ENCODE measurements around the gene EIF3D.

The EIF3D gene

GRCh38 chr22:36497910-36498665, 30.9 kb downstream of the EIF3D start:
- H3K4me3 ChIP-seq (ENCODE audit: low read depth in 1 of 2, low read length in 2 of 2), result no peak overlapping the region
- no peaks in the 10 kb centered on the region for H3K9me3 ChIP-seq (ENCODE audit: low read length)
- H3K27me3 ChIP-seq (ENCODE audit: control insufficient read depth in 1 of 2, insufficient read depth in 2 of 2, low read length in 2 of 2), result no peaks in the 10 kb centered on the region
- H3K36me3 ChIP-seq (ENCODE audit: insufficient read depth, low read length), result no peaks in the 10 kb centered on the region
- no peak overlapping the region for H3K9ac ChIP-seq (ENCODE audit: low read length)
- H3K27ac ChIP-seq (ENCODE audit: low read depth, low read length), result no peak overlapping the region
- no peaks in the 10 kb centered on the region for H3K4me1 ChIP-seq (ENCODE audit: insufficient read depth, low read length)

- Histone ChIP-seq H3K27ac (ENCODE audit: low read depth, low read length) (no peak overlapping the region), H3K4me1 (ENCODE audit: insufficient read depth, low read length) (no peaks in the 10 kb centered on the region), H3K9ac (ENCODE audit: low read length) (no peak overlapping the region), H3K27me3 (ENCODE audit: control insufficient read depth in 1 of 2, insufficient read depth in 2 of 2, low read length in 2 of 2) (no peaks in the 10 kb centered on the region), H3K36me3 (ENCODE audit: insufficient read depth, low read length) (peaks cover 13% of the 10 kb centered on the region), H3K4me3 (ENCODE audit: low read depth in 1 of 2, low read length in 2 of 2) (no peak overlapping the region), H3K9me3 (ENCODE audit: low read length) (no peaks in the 10 kb centered on the region)
These were observed 35.3 kb downstream of the EIF3D start for GRCh38 chr22:36493690-36494110.

DNA sequence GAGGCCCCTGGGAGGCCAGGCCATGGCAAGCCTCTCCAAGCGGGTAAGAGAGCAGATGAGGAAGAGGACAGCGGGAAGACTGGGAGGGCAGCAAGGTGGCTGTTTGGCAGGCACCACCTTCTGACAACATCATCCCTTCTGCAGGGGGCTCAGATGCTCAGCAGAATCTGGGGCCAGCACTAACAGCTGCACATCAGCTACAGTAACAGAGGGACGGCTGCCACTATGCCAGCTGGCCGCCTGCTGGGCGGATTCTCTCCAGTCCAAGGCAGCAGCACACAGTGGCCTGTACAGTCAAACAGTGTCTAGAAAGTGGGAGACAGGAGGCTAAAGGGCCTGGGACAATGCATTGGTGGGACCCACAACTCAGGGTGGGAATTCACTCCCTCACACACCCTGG, 36.9 kb downstream of the EIF3D start:
- no peaks in the 10 kb centered on the region for H3K9me3 ChIP-seq (ENCODE audit: low read length)
- no peak overlapping the region for H3K27ac ChIP-seq (ENCODE audit: low read depth, low read length)
- no peaks in the 10 kb centered on the region for H3K27me3 ChIP-seq (ENCODE audit: control insufficient read depth in 1 of 2, insufficient read depth in 2 of 2, low read length in 2 of 2)
- H3K4me3 ChIP-seq (ENCODE audit: low read depth in 1 of 2, low read length in 2 of 2), result no peak overlapping the region
- H3K9ac ChIP-seq (ENCODE audit: low read length), result no peak overlapping the region
- H3K4me1 ChIP-seq (ENCODE audit: insufficient read depth, low read length), result no peaks in the 10 kb centered on the region
- peaks cover 14% of the 10 kb centered on the region for H3K36me3 ChIP-seq (ENCODE audit: insufficient read depth, low read length)

GRCh38 chr22:36491155-36491554, 37.8 kb downstream of the EIF3D start:
- no peaks in the 10 kb centered on the region for H3K9me3 ChIP-seq (ENCODE audit: low read length)
- no peak overlapping the region for H3K4me3 ChIP-seq (ENCODE audit: low read depth in 1 of 2, low read length in 2 of 2)
- H3K4me1 ChIP-seq (ENCODE audit: insufficient read depth, low read length), result peaks cover 4% of the 10 kb centered on the region
- H3K27ac ChIP-seq (ENCODE audit: low read depth, low read length), result no peak overlapping the region
- H3K27me3 ChIP-seq (ENCODE audit: control insufficient read depth in 1 of 2, insufficient read depth in 2 of 2, low read length in 2 of 2), result no peaks in the 10 kb centered on the region
- H3K36me3 ChIP-seq (ENCODE audit: insufficient read depth, low read length), result peaks cover 14% of the 10 kb centered on the region
- H3K9ac ChIP-seq (ENCODE audit: low read length), result no peak overlapping the region

DNA sequence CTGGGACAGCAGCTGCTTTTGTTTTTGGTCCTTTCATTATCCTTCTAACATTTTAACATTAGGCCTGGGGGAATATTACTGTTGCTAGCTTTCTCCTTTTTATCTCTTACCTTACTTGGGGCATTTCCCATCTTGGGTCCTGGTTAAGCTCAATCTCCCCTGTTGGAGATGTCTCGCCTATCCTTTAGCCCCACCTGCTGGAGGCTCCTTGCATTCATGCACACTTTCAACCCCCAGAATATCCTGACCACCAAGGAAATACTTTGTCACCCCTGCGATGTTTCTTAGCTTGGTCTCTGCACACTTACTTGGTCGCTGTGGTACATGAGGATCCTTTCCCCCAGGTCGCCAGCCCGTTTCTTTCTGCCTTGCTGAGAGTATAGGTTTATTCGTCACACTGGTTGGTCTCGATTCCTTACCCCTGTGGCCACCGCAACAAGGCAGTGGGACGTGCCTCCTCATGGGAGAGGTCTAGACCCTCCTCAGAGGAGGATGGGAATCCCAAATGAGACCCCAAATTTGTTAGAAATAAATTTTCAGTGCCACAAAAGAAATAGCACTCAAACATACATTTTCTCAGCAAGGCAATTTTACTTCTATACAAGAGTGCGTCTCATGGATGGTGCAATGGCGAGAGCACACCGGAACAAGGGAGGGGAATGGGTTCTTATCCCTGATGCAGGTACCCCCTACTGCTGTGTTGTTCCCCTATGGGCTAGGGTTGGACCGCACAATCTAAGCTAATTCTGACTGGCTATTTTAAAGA, 42.2 kb downstream of the EIF3D start:
- H3K9ac ChIP-seq (ENCODE audit: low read length), result no peak overlapping the region
- peaks cover 4% of the 10 kb centered on the region for H3K4me1 ChIP-seq (ENCODE audit: insufficient read depth, low read length)
- H3K36me3 ChIP-seq (ENCODE audit: insufficient read depth, low read length), result peaks cover 14% of the 10 kb centered on the region
- no peak overlapping the region for H3K27ac ChIP-seq (ENCODE audit: low read depth, low read length)
- H3K27me3 ChIP-seq (ENCODE audit: control insufficient read depth in 1 of 2, insufficient read depth in 2 of 2, low read length in 2 of 2), result no peaks in the 10 kb centered on the region
- H3K9me3 ChIP-seq (ENCODE audit: low read length), result no peaks in the 10 kb centered on the region
- no peak overlapping the region for H3K4me3 ChIP-seq (ENCODE audit: low read depth in 1 of 2, low read length in 2 of 2)

GRCh38 chr22:36481393-36482168, 47.4 kb downstream of the EIF3D start, which contains the start of gene TXN2:
TSS of gene TXN2 (minus strand) at chr22:36481640. CDS start at chr22:36480837, 803 bp downstream.
- H3K4me1 ChIP-seq (ENCODE audit: insufficient read depth, low read length), result peaks cover 15% of the 10 kb centered on the region

DNA sequence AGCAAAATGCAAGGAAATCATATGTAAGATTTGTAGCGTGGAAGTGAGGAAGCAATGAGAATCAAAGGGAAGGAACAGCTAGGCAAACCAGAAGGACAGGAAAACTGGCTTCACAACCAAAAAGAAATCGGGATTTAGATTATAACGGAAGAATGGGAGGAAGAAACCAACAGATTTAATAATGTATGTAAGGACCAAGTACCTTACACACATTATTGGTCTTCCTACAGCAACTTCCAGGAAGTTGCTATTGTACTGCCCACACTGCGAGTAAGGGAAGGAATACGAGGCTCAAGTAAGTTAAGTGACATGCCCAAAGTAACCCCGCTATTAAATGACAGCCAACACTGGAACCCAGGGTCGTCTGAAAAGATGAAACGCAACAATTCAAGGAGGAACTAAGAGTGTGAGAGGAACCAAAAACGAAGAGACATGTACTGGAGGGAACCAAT, 48.0 kb downstream of the EIF3D start:
- Histone ChIP-seq H3K27ac (ENCODE audit: low read depth, low read length) (peak overlapping the region; percentile 89), H3K4me1 (ENCODE audit: insufficient read depth, low read length) (peaks cover 11% of the 10 kb centered on the region), H3K36me3 (ENCODE audit: insufficient read depth, low read length) (peaks cover 39% of the 10 kb centered on the region), H3K4me3 (ENCODE audit: low read depth in 1 of 2, low read length in 2 of 2) (peak overlapping the region; percentile 66 to 92), H3K9ac (ENCODE audit: low read length) (peak overlapping the region; percentile 69), H3K9me3 (ENCODE audit: low read length) (no peaks in the 10 kb centered on the region), H3K27me3 (ENCODE audit: control insufficient read depth in 1 of 2, insufficient read depth in 2 of 2, low read length in 2 of 2) (no peaks in the 10 kb centered on the region)

More at GRCh38 chr22:36481393-36482168, 47.4 kb downstream of the EIF3D start, which contains the start of gene TXN2:
- peaks cover 33% of the 10 kb centered on the region for H3K36me3 ChIP-seq (ENCODE audit: insufficient read depth, low read length)
- peak within 1 kb of the TSS; percentile 66 to 92 for H3K4me3 ChIP-seq (ENCODE audit: low read depth in 1 of 2, low read length in 2 of 2)
- no peaks in the 10 kb centered on the region for H3K9me3 ChIP-seq (ENCODE audit: low read length)
- peak within 1 kb of the TSS; percentile 89 for H3K27ac ChIP-seq (ENCODE audit: low read depth, low read length)
- peak within 1 kb of the TSS; percentile 69 for H3K9ac ChIP-seq (ENCODE audit: low read length)
- H3K27me3 ChIP-seq (ENCODE audit: control insufficient read depth in 1 of 2, insufficient read depth in 2 of 2, low read length in 2 of 2), result no peaks in the 10 kb centered on the region

DNA sequence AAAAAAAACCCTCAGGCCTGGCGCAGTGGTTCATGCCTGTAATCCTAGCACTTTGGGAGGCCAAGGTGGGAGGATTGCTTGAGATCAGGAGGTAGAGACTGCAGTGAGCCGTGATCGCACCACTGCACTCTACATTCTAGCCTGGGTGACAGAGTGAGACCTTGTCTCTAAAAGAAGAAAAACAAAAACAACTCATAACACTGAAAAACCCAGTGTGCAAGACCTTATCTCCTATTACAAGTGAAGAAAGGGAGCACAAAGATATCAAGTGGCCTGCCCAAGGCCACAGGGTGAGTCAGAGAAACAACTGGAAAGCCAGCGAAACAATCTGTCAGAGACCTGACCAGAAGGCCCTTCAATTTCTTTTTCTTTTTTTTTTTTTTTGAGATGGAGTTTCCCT, 50.0 kb downstream of the EIF3D start:
- Histone ChIP-seq H3K27ac (ENCODE audit: low read depth, low read length) (no peak overlapping the region), H3K9ac (ENCODE audit: low read length) (no peak overlapping the region), H3K9me3 (ENCODE audit: low read length) (no peaks in the 10 kb centered on the region), H3K4me3 (ENCODE audit: low read depth in 1 of 2, low read length in 2 of 2) (no peak overlapping the region), H3K36me3 (ENCODE audit: insufficient read depth, low read length) (peaks cover 59% of the 10 kb centered on the region), H3K4me1 (ENCODE audit: insufficient read depth, low read length) (peaks cover 15% of the 10 kb centered on the region), H3K27me3 (ENCODE audit: control insufficient read depth in 1 of 2, insufficient read depth in 2 of 2, low read length in 2 of 2) (no peaks in the 10 kb centered on the region)

DNA sequence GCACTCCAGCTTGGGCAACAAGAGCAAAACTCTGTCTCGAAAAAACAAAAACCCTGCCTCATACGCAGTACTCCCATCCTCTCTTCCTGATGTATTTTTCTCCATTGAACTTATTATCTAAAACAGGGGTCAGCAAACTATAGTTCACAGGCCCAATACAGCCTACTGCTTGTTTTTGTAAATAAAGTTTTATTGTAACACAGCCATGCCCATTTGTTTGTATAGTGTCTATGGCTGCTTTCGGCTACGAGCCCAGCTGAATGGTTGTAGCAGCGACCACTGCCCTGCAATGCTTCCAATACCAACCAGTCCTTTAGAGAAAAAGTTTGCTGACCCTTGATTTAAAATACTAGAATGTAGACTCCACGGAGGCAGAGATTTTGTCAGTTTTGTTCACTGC, 53.6 kb downstream of the EIF3D start:
- Histone ChIP-seq H3K27ac (ENCODE audit: low read depth, low read length) (no peak overlapping the region), H3K9ac (ENCODE audit: low read length) (no peak overlapping the region), H3K4me3 (ENCODE audit: low read depth in 1 of 2, low read length in 2 of 2) (no peak overlapping the region), H3K36me3 (ENCODE audit: insufficient read depth, low read length) (peaks cover 69% of the 10 kb centered on the region), H3K4me1 (ENCODE audit: insufficient read depth, low read length) (peaks cover 24% of the 10 kb centered on the region), H3K9me3 (ENCODE audit: low read length) (no peaks in the 10 kb centered on the region), H3K27me3 (ENCODE audit: control insufficient read depth in 1 of 2, insufficient read depth in 2 of 2, low read length in 2 of 2) (no peaks in the 10 kb centered on the region)

DNA sequence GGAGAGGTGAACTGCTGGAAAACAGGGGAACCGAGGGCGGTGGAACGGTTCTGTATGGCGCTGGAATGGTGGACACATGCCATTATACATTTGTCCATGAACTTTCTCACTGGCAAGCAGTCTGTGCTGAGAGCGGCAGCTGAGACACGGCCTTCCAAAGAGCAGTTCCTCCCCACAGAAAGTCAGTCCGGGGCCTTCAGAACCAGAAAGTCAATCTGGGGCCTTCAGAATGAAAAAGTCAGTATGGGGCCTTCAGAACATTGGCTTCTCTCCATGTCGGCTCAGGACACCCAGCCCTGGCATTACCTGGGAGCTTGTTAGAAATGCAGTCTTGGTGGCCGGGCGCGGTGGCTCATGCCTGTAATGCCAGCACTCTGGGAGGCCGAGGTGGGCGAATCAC, 56.3 kb downstream of the EIF3D start:
- H3K27me3 ChIP-seq (ENCODE audit: control insufficient read depth in 1 of 2, insufficient read depth in 2 of 2, low read length in 2 of 2), result no peaks in the 10 kb centered on the region
- no peaks in the 10 kb centered on the region for H3K9me3 ChIP-seq (ENCODE audit: low read length)
- H3K36me3 ChIP-seq (ENCODE audit: insufficient read depth, low read length), result peaks cover 47% of the 10 kb centered on the region
- H3K9ac ChIP-seq (ENCODE audit: low read length), result peak overlapping the region; percentile 94
- peaks cover 42% of the 10 kb centered on the region for H3K4me1 ChIP-seq (ENCODE audit: insufficient read depth, low read length)
- H3K27ac ChIP-seq (ENCODE audit: low read depth, low read length), result peak overlapping the region; percentile 91
- peak overlapping the region in 1 of 2 donors; percentile 74 for H3K4me3 ChIP-seq (ENCODE audit: low read depth in 1 of 2, low read length in 2 of 2)

DNA sequence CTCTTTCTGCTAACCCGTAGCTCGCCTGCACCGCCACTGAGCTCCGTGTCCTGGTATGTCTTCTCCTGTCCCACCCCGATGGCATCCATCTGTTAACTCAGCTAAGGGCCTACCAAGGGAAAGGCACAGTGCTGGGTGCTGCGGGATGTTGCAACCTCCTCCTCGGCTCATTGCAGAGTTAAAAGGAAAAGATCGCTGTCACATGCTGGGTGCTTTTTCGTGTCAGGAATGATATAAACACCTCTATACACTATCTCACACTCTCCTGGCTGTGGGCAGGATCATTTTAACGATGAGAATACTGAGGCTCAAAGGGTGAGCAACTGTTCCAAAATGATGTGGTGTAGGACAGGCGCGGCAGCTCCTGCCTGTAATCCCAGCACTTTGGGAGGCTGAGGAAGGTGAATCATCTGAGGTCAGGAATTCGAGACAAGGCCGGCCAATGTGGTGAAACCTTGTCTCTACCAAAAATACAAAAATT, 57.6 kb downstream of the EIF3D start:
- no peaks in the 10 kb centered on the region for H3K9me3 ChIP-seq (ENCODE audit: low read length)
- H3K9ac ChIP-seq (ENCODE audit: low read length), result peak overlapping the region; percentile 94
- no peaks in the 10 kb centered on the region for H3K27me3 ChIP-seq (ENCODE audit: control insufficient read depth in 1 of 2, insufficient read depth in 2 of 2, low read length in 2 of 2)
- H3K4me3 ChIP-seq (ENCODE audit: low read depth in 1 of 2, low read length in 2 of 2), result peak overlapping the region in 1 of 2 donors; percentile 74
- H3K36me3 ChIP-seq (ENCODE audit: insufficient read depth, low read length), result peaks cover 36% of the 10 kb centered on the region
- peak overlapping the region; percentile 91 for H3K27ac ChIP-seq (ENCODE audit: low read depth, low read length)
- H3K4me1 ChIP-seq (ENCODE audit: insufficient read depth, low read length), result peaks cover 54% of the 10 kb centered on the region

Measured in muscle layer of colon (tissue), 2 donors.